Activated CD8-positive, alpha-beta T cell treated with anti-CD3 and anti-CD28 coated beads, Interleukin-2, amount 10 ng/mL, durations not matched to agents 7 days and 5 days (primary cell): ENCODE data around the gene WASF3. TPM values are rescaled to one million over a fixed set of nuclear protein-coding genes. Genes with fewer than 3 reads are reported as not detected.

Experiments used
- ATAC-seq: fragments of 150-1000 bp; cut with Tn5 transposase; one replicate; pipeline ENCODE4 v1.10.0; 2021; ENCODE audit warnings: moderate library complexity
- CTCF ChIA-PET: fragments of 350-600 bp; sonication (Branson Sonifier 250); formaldehyde crosslinking; loops from one replicate; lab custom pipeline; 2021; ENCODE audit warnings: antibody characterized with exemption; lab: Charles Lee
- POLR2A ChIA-PET: fragments of 350-600 bp; sonication (Branson Sonifier 250); formaldehyde crosslinking; loops from one replicate; lab custom pipeline; 2021; ENCODE audit warnings: antibody characterized with exemption; lab: Charles Lee
- DNase-seq: peaks from one replicate; pipeline ENCODE4 v3.0.0-alpha.2; 2020
- H3K27ac Mint-ChIP-seq: one replicate; pipeline ENCODE4 v1.8.0; 2021; ENCODE audit warnings: mild to moderate bottlenecking, mixed read lengths
- H3K27me3 Mint-ChIP-seq: one replicate; pipeline ENCODE4 v1.8.0; 2021; ENCODE audit warnings: low read depth, mixed read lengths
- H3K36me3 Mint-ChIP-seq: one replicate; pipeline ENCODE4 v1.8.0; 2021; ENCODE audit warnings: low read depth, mixed read lengths
- H3K4me1 Mint-ChIP-seq: one replicate; pipeline ENCODE4 v1.8.0; 2021; ENCODE audit warnings: low read depth, mixed read lengths
- H3K4me3 Mint-ChIP-seq: one replicate; pipeline ENCODE4 v1.8.0; 2021; ENCODE audit warnings: mild to moderate bottlenecking, mixed read lengths
- H3K9me3 Mint-ChIP-seq: one replicate; pipeline ENCODE4 v1.8.0; 2022; ENCODE audit warnings: mixed read lengths; ENCODE audit not compliant: insufficient read depth
- total RNA-seq, 2 experiments: library from RNA; stranded (reverse); gene quantifications; one replicate each; pipeline ENCODE4 v1.2.3, GENCODE V29; 2021

Gene WASF3
- total RNA-seq, 2 experiments from 2014 or later = not detected

DNA sequence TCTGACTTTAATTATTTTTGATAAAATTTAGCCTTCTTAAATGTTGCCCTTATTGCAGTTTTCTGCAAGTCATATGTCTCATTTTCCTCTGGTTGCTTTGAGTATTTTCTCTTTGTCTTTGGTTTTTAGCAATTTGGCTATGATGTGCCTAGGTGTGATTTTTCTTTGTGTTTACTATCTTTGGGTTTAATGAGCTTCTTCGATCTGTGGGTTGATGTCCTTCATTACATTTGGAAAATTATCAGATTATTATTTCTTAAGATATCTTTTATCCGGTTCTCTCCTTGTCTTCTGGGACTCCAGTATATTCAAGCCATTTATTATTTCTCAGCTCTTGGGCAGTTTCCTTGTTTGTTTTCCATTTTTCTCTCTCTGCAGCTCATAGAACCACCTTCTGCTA, 39.0 kb downstream of the WASF3 start:
- H3K9me3 Mint-ChIP-seq = no peaks in the 10 kb centered on the region
- H3K4me1 Mint-ChIP-seq = peaks cover 5% of the 10 kb centered on the region
- ChIA-PET POLR2A (no interaction called here), CTCF (no interaction called here)
- no peak overlapping the region for H3K27ac Mint-ChIP-seq
- ATAC-seq (no peak), DNase-seq (no peak)
- peaks cover 18% of the 10 kb centered on the region for H3K27me3 Mint-ChIP-seq
- H3K4me3 Mint-ChIP-seq = no peak overlapping the region
- no peaks in the 10 kb centered on the region for H3K36me3 Mint-ChIP-seq

DNA sequence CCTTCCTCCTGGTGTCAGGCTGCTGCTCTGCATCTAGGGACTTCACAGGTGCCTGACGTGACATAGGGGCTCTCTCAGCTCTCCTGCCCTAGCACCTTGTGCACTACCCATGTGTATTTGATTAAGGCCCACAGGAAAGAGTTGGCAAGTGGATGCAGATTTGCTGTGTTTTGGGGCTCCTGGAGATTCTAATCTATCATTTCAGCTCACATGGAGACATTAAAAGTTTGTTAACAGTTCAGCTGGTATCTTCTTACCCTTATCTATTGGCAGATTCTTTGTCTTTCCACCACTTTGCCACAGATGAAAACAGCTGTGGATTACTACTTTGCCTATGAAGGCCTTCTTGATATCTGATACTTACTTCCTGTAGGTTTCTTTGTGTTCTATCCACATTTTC, 41.9 kb downstream of the WASF3 start:
- CTCF ChIA-PET = interaction anchor here (1.1 kb wide), 1 partner anchor 99 kb away, joined by 4 read pairs; no protein-coding TSS in a partner anchor
- Mint-ChIP-seq H3K4me3 (no peak overlapping the region), H3K27ac (no peak overlapping the region), H3K36me3 (no peaks in the 10 kb centered on the region), H3K27me3 (peaks cover 28% of the 10 kb centered on the region), H3K4me1 (peaks cover 15% of the 10 kb centered on the region), H3K9me3 (no peaks in the 10 kb centered on the region)
- ATAC-seq (no peak), DNase-seq (no peak)
- POLR2A ChIA-PET = no interaction called here

DNA sequence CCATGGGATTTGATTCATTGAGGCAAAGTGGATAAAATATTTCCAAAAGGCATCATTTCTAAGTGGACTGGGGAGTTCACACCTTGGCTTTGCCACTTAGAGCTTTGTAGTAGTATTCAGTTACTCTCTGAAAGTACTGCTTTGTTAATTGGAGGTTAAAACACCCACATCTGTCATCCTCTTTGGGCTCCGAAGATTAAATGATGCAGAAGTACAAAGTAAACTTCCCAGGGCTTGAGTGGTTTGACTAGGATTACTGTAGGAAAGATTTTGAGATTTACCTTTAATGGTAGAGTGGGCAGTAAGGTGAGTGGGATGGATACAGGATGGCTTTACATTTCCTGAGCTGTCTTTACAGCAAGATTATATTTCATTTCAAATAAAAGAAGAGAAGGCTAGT, 42.4 kb downstream of the WASF3 start:
- ChIA-PET CTCF (interaction anchor here (1.1 kb wide), 1 partner anchor 99 kb away, joined by 4 read pairs; no protein-coding TSS in a partner anchor), POLR2A (no interaction called here)

DNA sequence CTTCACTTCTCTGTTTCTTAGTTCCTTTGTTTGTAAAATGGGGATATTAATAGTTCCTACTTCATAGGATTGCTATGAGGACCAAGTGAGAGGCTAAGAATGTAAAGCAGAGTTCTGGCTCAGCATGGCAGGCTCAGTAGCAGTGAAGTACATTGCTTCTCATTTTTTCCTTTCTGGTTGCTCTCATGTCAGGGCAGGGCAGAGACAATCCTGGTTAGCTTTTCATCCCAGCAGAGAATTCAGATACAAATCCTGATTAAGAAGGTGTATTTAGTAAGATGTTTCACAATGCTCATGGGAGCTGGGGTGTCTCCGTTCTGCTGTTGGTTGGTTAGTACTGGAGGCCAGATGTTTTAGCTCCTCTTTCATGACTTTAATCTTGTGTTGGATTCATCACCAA, 42.9 kb downstream of the WASF3 start:
- H3K27me3 Mint-ChIP-seq = peaks cover 25% of the 10 kb centered on the region

More for the DNA sequence above, 42.4 kb downstream of the WASF3 start:
- H3K36me3 Mint-ChIP-seq = no peaks in the 10 kb centered on the region
- peaks cover 15% of the 10 kb centered on the region for H3K4me1 Mint-ChIP-seq
- H3K27me3 Mint-ChIP-seq = peaks cover 23% of the 10 kb centered on the region
- ATAC-seq = no peak
- H3K27ac Mint-ChIP-seq = no peak overlapping the region
- no peaks in the 10 kb centered on the region for H3K9me3 Mint-ChIP-seq
- DNase-seq = no peak
- no peak overlapping the region for H3K4me3 Mint-ChIP-seq

DNA sequence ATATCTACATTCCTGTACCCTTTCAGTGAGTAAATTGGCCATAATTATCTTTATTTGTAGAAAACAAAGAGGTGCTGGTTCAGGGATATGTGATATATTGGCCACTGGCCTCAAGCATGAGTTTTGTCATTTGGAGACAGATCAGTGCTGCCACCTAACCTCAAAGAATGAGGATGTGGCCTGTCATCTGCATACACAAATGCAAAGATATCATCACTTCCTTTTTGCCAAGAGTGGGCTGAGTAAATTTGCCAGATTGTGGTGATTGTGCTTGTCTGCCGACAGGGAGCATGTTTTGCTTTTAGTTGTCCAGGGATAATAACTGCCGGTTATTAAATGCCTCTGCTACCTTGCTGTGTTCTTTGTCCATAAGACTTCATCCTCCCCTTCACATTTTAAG, 44.2 kb downstream of the WASF3 start:
- peaks cover 15% of the 10 kb centered on the region for H3K4me1 Mint-ChIP-seq
- no peaks in the 10 kb centered on the region for H3K36me3 Mint-ChIP-seq
- CTCF ChIA-PET = interaction anchor here (0.6 to 1.5 kb wide), 3 partner anchors 10 to 996 kb away, joined by 3 to 6 read pairs (median 4); no protein-coding TSS in a partner anchor
- POLR2A ChIA-PET = no interaction called here
- ATAC-seq (peak; percentile 76), DNase-seq (peak; percentile 66)
- H3K27me3 Mint-ChIP-seq = peaks cover 22% of the 10 kb centered on the region
- no peaks in the 10 kb centered on the region for H3K9me3 Mint-ChIP-seq
- H3K4me3 Mint-ChIP-seq = no peak overlapping the region
- no peak overlapping the region for H3K27ac Mint-ChIP-seq

More for the DNA sequence above, 42.9 kb downstream of the WASF3 start:
- DNase-seq (no peak), ATAC-seq (no peak)
- POLR2A ChIA-PET = no interaction called here
- Mint-ChIP-seq H3K4me3 (no peak overlapping the region), H3K27ac (no peak overlapping the region), H3K9me3 (no peaks in the 10 kb centered on the region), H3K36me3 (no peaks in the 10 kb centered on the region), H3K4me1 (peaks cover 15% of the 10 kb centered on the region)
- CTCF ChIA-PET = interaction anchor here (1.1 kb wide), 1 partner anchor 98 kb away, joined by 4 read pairs; no protein-coding TSS in a partner anchor

DNA sequence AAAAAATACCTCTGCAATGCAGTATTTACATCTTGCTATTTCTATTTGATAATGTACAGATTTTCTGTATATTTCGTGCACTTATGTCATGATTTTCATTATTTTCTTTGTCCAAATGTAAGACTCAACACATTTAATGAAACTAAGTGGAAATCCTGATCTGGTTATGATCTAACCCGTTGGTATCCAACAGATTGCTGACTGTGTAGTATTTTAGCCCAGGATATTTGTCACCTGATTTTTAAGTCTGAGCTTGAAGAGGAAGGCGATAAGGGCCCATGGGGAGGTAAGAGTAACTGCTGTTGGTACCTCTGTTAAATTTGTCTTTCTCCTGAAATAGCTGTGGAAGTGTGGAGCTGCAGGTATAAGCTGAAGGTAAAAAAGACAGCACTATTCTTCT, 45.3 kb downstream of the WASF3 start:
- ChIA-PET POLR2A (no interaction called here), CTCF (no interaction called here)
- no peak overlapping the region for H3K27ac Mint-ChIP-seq
- ATAC-seq = no peak
- H3K4me1 Mint-ChIP-seq = peaks cover 15% of the 10 kb centered on the region
- no peaks in the 10 kb centered on the region for H3K36me3 Mint-ChIP-seq
- DNase-seq = no peak
- peaks cover 22% of the 10 kb centered on the region for H3K27me3 Mint-ChIP-seq
- no peak overlapping the region for H3K4me3 Mint-ChIP-seq
- H3K9me3 Mint-ChIP-seq = no peaks in the 10 kb centered on the region

DNA sequence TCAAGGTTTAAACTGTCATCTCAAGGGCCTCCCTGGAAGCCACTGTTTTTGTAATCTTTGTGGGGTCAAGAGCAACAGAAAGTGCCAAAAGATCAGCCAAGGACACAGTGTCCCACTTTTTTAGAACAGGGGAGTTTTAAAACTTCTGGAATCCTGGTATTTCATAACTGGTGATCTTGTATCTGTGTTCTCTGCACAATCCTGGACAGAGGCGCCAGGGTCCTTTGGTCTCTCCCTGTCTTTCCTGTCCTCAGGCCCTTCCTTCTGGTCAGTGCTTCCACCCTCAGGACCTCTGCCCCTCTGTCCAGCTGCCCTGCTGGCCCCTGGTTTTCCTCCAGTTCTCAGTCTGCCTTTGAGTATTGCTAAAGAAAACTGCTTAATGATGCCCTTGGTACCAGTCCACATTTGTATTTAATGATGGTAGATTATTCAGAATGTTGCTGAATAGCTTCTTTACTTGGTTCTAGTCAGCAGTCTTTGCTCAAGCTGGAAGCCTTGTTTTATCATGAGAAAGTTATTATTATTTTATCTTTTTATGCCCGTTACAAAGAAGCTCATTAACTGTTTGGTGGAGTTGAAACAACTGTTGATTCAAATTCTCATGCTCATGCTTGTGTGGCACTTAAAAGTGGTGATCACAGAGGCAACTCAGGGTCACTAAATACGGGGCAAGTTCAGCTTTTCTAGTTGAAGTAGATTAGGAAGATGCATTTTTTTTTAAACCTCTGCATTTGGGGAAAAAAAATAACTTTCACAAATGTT, 47.5 kb downstream of the WASF3 start:
- Mint-ChIP-seq H3K4me1 (peaks cover 15% of the 10 kb centered on the region), H3K9me3 (no peaks in the 10 kb centered on the region), H3K27me3 (peaks cover 24% of the 10 kb centered on the region), H3K27ac (no peak overlapping the region), H3K4me3 (no peak overlapping the region), H3K36me3 (no peaks in the 10 kb centered on the region)
- ATAC-seq (no peak), DNase-seq (no peak)
- ChIA-PET POLR2A (no interaction called here), CTCF (no interaction called here)

DNA sequence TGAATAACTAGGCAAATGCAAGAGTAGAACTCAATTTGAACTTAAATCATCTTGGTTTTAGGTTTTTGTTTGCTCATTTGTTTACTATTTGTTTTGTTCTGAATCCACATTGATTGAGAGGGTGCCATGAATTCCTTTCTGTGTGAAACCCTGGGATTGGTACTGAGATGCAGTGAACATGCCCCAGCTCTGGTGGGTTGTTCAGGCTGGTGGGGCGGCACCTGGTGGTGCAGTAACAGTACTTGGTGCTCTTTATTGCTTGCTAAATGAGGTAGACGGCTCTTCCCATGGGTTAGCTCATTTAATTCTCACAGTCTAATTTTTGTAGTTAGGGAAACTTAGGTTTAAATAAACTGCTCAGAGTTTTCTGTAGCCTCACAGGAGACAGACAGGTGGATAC, 48.4 kb downstream of the WASF3 start:
- Mint-ChIP-seq H3K36me3 (no peaks in the 10 kb centered on the region), H3K9me3 (no peaks in the 10 kb centered on the region), H3K27ac (no peak overlapping the region), H3K27me3 (peaks cover 21% of the 10 kb centered on the region), H3K4me1 (peaks cover 15% of the 10 kb centered on the region), H3K4me3 (no peak overlapping the region)
- POLR2A ChIA-PET = interaction anchor here (0.7 kb wide), 1 partner anchor 238 kb away, joined by 3 read pairs; no protein-coding TSS in a partner anchor
- no peak for DNase-seq
- CTCF ChIA-PET = no interaction called here
- no peak for ATAC-seq

DNA sequence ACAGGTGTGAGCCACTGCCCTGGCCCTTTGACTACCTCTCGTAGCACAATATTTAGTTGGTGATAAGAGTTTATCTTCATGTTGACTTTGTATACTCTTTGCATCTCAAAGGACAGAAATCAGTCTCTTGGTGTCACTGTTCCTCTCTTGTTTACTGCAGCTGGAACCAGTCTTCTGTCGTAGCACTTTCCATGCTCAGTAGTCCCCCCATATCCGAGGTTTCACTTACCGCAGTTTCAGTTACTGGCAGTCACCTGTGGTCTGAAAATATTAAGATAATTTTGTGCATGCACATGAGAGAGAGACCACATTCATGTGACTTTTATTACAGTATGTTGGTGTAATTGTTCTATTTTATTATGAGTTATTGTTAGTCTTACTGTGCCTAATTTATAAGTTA, 49.1 kb downstream of the WASF3 start:
- POLR2A ChIA-PET = no interaction called here
- ATAC-seq = no peak
- H3K27ac Mint-ChIP-seq = no peak overlapping the region
- CTCF ChIA-PET = no interaction called here
- H3K9me3 Mint-ChIP-seq = no peaks in the 10 kb centered on the region
- H3K27me3 Mint-ChIP-seq = peaks cover 19% of the 10 kb centered on the region
- peaks cover 8% of the 10 kb centered on the region for H3K4me1 Mint-ChIP-seq
- no peak for DNase-seq
- H3K4me3 Mint-ChIP-seq = no peak overlapping the region
- no peaks in the 10 kb centered on the region for H3K36me3 Mint-ChIP-seq

DNA sequence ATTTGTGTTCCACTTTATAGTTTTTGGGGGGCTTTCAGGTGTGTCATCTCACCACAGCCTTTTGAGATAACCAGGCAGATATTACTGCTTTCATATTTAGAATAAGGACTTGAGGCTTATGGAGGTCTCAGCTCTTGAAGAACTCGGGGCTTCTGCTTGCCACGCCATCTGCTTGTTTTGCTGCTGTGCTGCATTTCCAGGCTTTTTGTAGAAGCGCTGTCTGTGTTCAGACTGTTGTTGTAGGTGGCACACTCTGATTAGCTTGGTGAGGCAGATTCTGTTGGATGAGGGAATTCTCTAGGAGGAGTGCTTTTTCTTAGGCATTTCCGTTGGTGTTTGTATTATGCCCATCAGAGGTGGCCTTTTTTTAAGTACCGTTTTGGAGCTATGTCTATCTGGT, 57.2 kb downstream of the WASF3 start:
- no peak for ATAC-seq
- peaks cover 18% of the 10 kb centered on the region for H3K27me3 Mint-ChIP-seq
- no peaks in the 10 kb centered on the region for H3K36me3 Mint-ChIP-seq
- CTCF ChIA-PET = interaction anchor here (1.9 kb wide), 1 partner anchor 84 kb away, joined by 5 read pairs; no protein-coding TSS in a partner anchor
- POLR2A ChIA-PET = no interaction called here
- H3K4me3 Mint-ChIP-seq = no peak overlapping the region
- H3K9me3 Mint-ChIP-seq = no peaks in the 10 kb centered on the region
- DNase-seq = no peak
- peaks cover 8% of the 10 kb centered on the region for H3K4me1 Mint-ChIP-seq
- H3K27ac Mint-ChIP-seq = no peak overlapping the region

DNA sequence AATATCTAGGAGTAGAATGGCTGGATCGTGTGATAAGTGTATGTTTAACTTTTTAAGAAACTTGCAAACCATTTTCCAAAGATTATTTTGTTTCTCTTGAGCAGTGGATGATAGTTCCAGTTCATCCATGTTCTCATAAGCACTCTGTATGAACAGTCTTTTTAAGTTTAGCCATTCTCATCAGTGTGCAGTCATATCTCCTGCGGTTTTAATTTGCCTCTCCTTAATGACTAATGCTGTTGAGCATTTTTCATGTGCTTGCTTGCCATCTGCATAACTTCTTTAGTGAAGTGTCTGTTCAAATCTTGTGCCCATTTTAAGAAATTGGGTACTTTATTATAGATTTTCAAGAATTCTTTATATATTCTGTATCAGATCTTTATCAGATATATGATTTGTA, 58.6 kb downstream of the WASF3 start:
- ChIA-PET CTCF (no interaction called here), POLR2A (no interaction called here)
- Mint-ChIP-seq H3K4me1 (peaks cover 8% of the 10 kb centered on the region), H3K36me3 (no peaks in the 10 kb centered on the region), H3K4me3 (no peak overlapping the region), H3K9me3 (no peaks in the 10 kb centered on the region), H3K27ac (no peak overlapping the region), H3K27me3 (peaks cover 22% of the 10 kb centered on the region)
- DNase-seq = no peak
- ATAC-seq = no peak

DNA sequence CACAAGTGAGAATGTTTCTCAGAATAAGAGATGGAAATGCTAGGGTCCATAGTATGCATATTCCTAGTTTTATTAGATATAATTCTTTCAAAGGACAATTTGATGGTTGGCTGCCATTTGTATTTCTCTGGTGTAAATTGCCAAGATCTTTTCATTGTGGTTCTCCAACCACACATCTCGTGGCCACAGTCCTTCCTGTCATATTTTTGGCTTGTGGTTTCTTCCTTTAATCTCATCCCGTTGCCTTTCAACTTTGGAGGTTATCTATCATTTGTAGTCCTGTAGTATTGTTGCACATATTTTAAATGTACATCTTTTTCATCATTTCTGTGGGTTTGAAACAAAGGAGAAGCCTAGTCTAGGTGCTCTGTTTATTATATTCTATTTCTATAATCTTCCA, 61.2 kb downstream of the WASF3 start:
- H3K4me3 Mint-ChIP-seq = no peak overlapping the region
- H3K36me3 Mint-ChIP-seq = no peaks in the 10 kb centered on the region
- ATAC-seq (no peak), DNase-seq (no peak)
- H3K27me3 Mint-ChIP-seq = peaks cover 21% of the 10 kb centered on the region
- H3K27ac Mint-ChIP-seq = no peak overlapping the region
- ChIA-PET CTCF (no interaction called here), POLR2A (no interaction called here)
- H3K9me3 Mint-ChIP-seq = no peaks in the 10 kb centered on the region
- peaks cover 8% of the 10 kb centered on the region for H3K4me1 Mint-ChIP-seq
